PC-3 (cell line): ENCODE data around the gene IFITM10. TPM values are rescaled to one million over a fixed set of nuclear protein-coding genes. Genes with fewer than 3 reads are reported as not detected.

ENCODE experiments used
- ATAC-seq: fragments of 200-7000 bp; cut with Tn5 transposase; 2 replicates; pipeline ENCODE4 v1.9.1; 2020; ENCODE audit warnings: mild to moderate bottlenecking, moderate library complexity
- BruUV-seq: library from RNA; stranded (reverse); fragments of 400-500 nt; replicated peaks from 2 replicates; lab custom pipeline; 2021; lab: Mats Ljungman, UMichigan
- CTCF ChIA-PET: fragments of 300-600 bp; sonication (Branson Sonifier 250); formaldehyde crosslinking; loops from one replicate; lab custom pipeline; 2022; ENCODE audit warnings: antibody characterized with exemption; lab: Charles Lee
- POLR2A ChIA-PET: fragments of 300-600 bp; sonication (Branson Sonifier 250); formaldehyde crosslinking; loops from one replicate; lab custom pipeline; 2022; ENCODE audit warnings: antibody characterized with exemption; ENCODE audit not compliant: unreplicated experiment; lab: Charles Lee
- DNase-seq: peaks from one replicate; pipeline ENCODE4 v3.0.0-alpha.2; 2015
- H2AFZ ChIP-seq: fragments of 300-600 bp; sonication (generic); 2 replicates; pipeline ENCODE4 v1.6.0; 2016; ENCODE audit warnings: antibody characterized with exemption, low read length
- H3F3A ChIP-seq: fragments of 300-600 bp; sonication (generic); one replicate; pipeline ENCODE4 v1.6.0; 2017; ENCODE audit warnings: antibody characterized with exemption, low read length, control low read depth, mild to moderate bottlenecking; ENCODE audit not compliant: unreplicated experiment
- H3K27ac ChIP-seq: fragments of 300-600 bp; sonication (generic); 2 replicates; pipeline ENCODE4 v1.5.1; 2016; ENCODE audit warnings: mild to moderate bottlenecking, low read length
- H3K27me3 ChIP-seq: fragments of 300-600 bp; sonication (generic); 2 replicates; pipeline ENCODE4 v1.6.1; 2016; ENCODE audit warnings: low read length, mixed read lengths
- H3K36me3 ChIP-seq: fragments of 300-600 bp; sonication (generic); 2 replicates; pipeline ENCODE4 v1.6.1; 2016; ENCODE audit warnings: low read depth, mixed run types, low read length, mixed read lengths
- H3K4me1 ChIP-seq: fragments of 300-600 bp; sonication (generic); 2 replicates; pipeline ENCODE4 v1.5.1; 2016; ENCODE audit warnings: low read length; ENCODE audit not compliant: insufficient read depth
- H3K4me2 ChIP-seq: fragments of 300-600 bp; sonication (generic); 2 replicates; pipeline ENCODE4 v1.6.0; 2016; ENCODE audit warnings: low read length
- H3K4me3 ChIP-seq: fragments of 300-600 bp; sonication (generic); 2 replicates; pipeline ENCODE4 v1.5.1; 2016; ENCODE audit warnings: mild to moderate bottlenecking, low read length, mixed read lengths
- H3K79me2 ChIP-seq: fragments of 300-600 bp; sonication (generic); 2 replicates; pipeline ENCODE4 v1.6.1; 2017; ENCODE audit warnings: low read length, mixed read lengths
- H3K9ac ChIP-seq: fragments of 300-600 bp; sonication (generic); 2 replicates; pipeline ENCODE4 v1.6.0; 2016; ENCODE audit warnings: mild to moderate bottlenecking, low read length
- H3K9me2 ChIP-seq: fragments of 300-600 bp; sonication (generic); replicated peaks from 2 replicates; pipeline ENCODE4 v1.6.1; 2016; ENCODE audit warnings: mixed run types, low read length, mixed read lengths
- H3K9me3 ChIP-seq: fragments of 300-600 bp; sonication (generic); 2 replicates; pipeline ENCODE4 v1.6.1; 2016; ENCODE audit warnings: low read length, mixed read lengths
- H4K20me1 ChIP-seq: fragments of 300-600 bp; sonication (generic); 2 replicates; pipeline ENCODE4 v1.6.1; 2016; ENCODE audit warnings: low read length, mixed read lengths
- EZH2 ChIP-seq: fragments of 300-600 bp; sonication (generic); IDR thresholded peaks from one replicate; pipeline ENCODE4 v1.6.1; 2017; ENCODE audit warnings: antibody characterized with exemption, mild to moderate bottlenecking, low read length; ENCODE audit not compliant: unreplicated experiment
- EZH2phosphoT487 ChIP-seq: fragments of 300-600 bp; sonication (generic); IDR thresholded peaks from 2 replicates; pipeline ENCODE4 v1.6.1; 2018; ENCODE audit warnings: mild to moderate bottlenecking, antibody characterized with exemption, low read length, borderline replicate concordance
- intact Hi-C: fragments of 100-400 bp; cut with micrococcal nuclease; formaldehyde crosslinking; loops from 2 replicates; pipeline ENCODE4 v1.9.0; 2023
- total RNA-seq: library from RNA; depleted of rRNA; stranded (reverse); fragments of >200 nt; gene quantifications from 2 replicates; pipeline ENCODE4 v1.2.3, GENCODE V29; 2014
- TF ChIP-seq, protein P1 (sequence below): fragments of 300-600 bp; sonication (generic); conservative IDR thresholded peaks from 2 replicates; pipeline ENCODE4 v1.5.1; 2017; ENCODE audit warnings: antibody characterized with exemption, low read depth, mild to moderate bottlenecking, low read length

The IFITM10 gene
- total RNA-seq, 1 experiment from 2014 or later: 1.4 TPM

DNA sequence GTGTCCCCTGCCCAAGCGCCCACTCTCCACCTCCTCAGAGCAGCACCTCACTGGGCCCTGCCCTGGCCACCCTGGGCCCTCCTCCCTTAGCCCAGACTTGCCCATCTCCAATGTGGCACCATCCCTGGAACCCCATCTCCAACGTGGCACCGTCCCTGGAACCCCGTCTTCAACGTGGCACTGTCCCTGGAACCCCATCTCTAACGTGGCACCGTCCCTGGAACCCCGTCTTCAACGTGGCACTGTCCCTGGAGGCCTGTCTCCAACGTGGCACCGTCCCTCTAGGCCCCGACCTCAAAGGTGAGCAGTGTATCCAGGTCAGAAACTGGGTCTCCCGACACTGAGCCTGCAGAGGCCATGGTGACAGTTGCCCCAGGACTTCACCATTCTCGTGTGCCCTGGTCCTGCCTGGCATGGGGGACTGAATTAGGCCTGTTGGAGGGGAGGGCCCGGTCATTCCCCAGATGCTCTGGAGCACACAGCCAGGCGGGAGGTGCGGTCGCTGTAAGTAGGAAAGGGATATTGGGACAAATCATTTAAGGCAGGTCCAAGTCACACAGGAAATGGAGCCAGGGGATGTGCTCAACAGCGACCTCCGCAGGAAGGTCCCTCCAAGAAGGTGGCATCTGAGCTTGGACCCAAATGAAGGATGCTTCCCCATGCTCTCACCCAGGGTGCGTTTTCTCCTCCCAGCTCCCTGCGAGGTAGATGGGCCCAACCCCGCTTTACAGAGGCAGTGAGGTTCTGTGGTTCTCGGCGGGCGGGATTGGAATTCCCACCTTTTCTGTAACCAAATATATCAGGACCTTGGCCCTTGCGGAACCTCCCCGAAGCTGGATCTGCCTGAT, 15.7 kb upstream of the IFITM10 start:
- BruUV-seq: no TSS peak
- intact Hi-C loops: no loop called here
- Histone ChIP-seq H3K9me3 (no peaks in the 10 kb centered on the region), H3K27me3 (no peaks in the 10 kb centered on the region), H3K9ac (no peak overlapping the region), H3K36me3 (no peaks in the 10 kb centered on the region), H3K79me2 (peaks cover 27% of the 10 kb centered on the region), H3K27ac (no peak overlapping the region), H3K4me2 (no peak overlapping the region), H3K9me2 (no peaks in the 10 kb centered on the region), H3K4me1 (peaks cover 31% of the 10 kb centered on the region), H4K20me1 (peaks cover 10% of the 10 kb centered on the region; the same call in 1 of the 2 replicates), H2AFZ (no peak overlapping the region), H3K4me3 (no peak overlapping the region), H3F3A (no peaks in the 10 kb centered on the region)
- DNase-seq (no peak), ATAC-seq (no peak)
- ChIA-PET CTCF (no interaction called here), POLR2A (no interaction called here)
- TF ChIP-seq EZH2: no peak
- no peak for TF ChIP-seq EZH2phosphoT487
- TF ChIP-seq, protein P1, sequence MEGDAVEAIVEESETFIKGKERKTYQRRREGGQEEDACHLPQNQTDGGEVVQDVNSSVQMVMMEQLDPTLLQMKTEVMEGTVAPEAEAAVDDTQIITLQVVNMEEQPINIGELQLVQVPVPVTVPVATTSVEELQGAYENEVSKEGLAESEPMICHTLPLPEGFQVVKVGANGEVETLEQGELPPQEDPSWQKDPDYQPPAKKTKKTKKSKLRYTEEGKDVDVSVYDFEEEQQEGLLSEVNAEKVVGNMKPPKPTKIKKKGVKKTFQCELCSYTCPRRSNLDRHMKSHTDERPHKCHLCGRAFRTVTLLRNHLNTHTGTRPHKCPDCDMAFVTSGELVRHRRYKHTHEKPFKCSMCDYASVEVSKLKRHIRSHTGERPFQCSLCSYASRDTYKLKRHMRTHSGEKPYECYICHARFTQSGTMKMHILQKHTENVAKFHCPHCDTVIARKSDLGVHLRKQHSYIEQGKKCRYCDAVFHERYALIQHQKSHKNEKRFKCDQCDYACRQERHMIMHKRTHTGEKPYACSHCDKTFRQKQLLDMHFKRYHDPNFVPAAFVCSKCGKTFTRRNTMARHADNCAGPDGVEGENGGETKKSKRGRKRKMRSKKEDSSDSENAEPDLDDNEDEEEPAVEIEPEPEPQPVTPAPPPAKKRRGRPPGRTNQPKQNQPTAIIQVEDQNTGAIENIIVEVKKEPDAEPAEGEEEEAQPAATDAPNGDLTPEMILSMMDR: 0 out of 2 replicates have a peak, but pooled peaks have one; percentile 13

DNA sequence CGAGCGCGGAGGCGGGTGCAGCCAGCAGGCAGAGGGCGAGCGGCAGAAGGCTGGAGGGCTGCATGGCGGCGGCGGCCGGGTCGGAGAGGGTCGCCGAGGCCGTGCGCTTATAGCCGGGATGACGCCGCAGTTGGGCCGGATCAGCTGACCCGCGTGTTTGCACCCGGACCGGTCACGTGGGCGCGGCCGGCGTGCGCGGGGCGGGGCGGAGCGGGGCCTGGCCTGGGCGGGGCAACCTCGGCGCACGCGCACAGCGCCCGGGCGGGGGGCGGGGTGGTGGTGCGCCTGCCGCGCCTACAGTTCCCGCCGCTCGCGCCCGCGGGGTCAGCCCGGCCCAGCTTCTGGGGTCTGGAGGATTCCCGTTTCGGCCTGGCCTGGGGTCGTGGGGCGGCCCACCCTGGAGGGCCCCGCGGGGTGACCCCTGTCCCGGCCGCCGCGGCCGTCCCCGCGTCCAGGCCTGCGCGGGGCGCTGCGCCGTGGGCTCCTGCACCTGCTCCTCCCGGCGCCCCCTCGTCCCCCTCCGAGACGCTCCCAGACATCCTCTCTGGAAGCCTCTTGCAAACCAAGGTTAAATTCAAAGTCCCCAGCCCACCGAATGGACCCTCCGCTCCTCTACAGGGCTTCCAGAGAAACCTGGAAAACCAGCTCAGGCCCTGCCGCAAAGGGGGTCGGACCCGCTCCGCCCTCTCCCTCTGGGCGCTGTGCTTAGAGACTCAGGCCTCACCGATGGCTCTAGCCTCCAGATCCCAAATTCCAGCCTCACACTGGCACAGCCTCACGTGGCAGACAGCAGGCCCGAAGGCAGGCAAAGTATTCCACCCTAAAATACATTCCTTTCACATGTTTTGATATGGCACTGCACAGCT, 13.6 kb upstream of the IFITM10 start, which contains the start of gene CTSD:
TSS of gene CTSD (minus strand) at position 132 of the 866 bp plus-strand sequence. CDS start at position 64, 68 bp downstream.
- H3K27ac ChIP-seq: peak within 1 kb of the TSS; percentile 40

More for the DNA sequence above, 13.6 kb upstream of the IFITM10 start, which contains the start of gene CTSD:
- peaks cover 30% of the 10 kb centered on the region for H3K79me2 ChIP-seq
- ATAC-seq (peak; percentile 75), DNase-seq (peak; percentile 72)
- CTCF ChIA-PET: no interaction called here
- no peaks in the 10 kb centered on the region for H3K27me3 ChIP-seq
- H2AFZ ChIP-seq: peak within 1 kb of the TSS; percentile 91
- TF ChIP-seq, protein P1: peak; percentile 23; the same call in 1 of the 2 replicates
- TF ChIP-seq EZH2phosphoT487 (no peak), EZH2 (no peak)
- H4K20me1 ChIP-seq: peaks cover 10% of the 10 kb centered on the region; the same call in 1 of the 2 replicates
- no peaks in the 10 kb centered on the region for H3K9me2 ChIP-seq
- no peaks in the 10 kb centered on the region for H3F3A ChIP-seq
- no peaks in the 10 kb centered on the region for H3K36me3 ChIP-seq
- H3K4me1 ChIP-seq: peaks cover 30% of the 10 kb centered on the region
- intact Hi-C loops: loop anchor here (5.0 kb wide), 1 partner anchor 68 kb away; the partner anchor contains the start of gene SYT8
- POLR2A ChIA-PET: interaction anchor here (0.6 to 0.7 kb wide), 2 partner anchors 29 to 84 kb away, joined by 3 to 6 read pairs; no protein-coding TSS in a partner anchor
- peak within 1 kb of the TSS; percentile 84 for H3K9ac ChIP-seq
- H3K9me3 ChIP-seq: no peaks in the 10 kb centered on the region
- BruUV-seq: TSS peak; percentile 82
- H3K4me3 ChIP-seq: peak within 1 kb of the TSS; percentile 87
- H3K4me2 ChIP-seq: peak within 1 kb of the TSS; percentile 99
